ENCODE results near the gene ZFPL1. TPM values are rescaled to one million over a fixed set of nuclear protein-coding genes. Genes with fewer than 3 reads are reported as not detected.
"Not testable (repeated sequence)": the region's sequence is repeated elsewhere in the genome, so short reads cannot be mapped to it uniquely, and the experiment has no call there.

The ZFPL1 gene
- total RNA-seq, 8 experiments from 2014 or later, result 33.2 to 95.4 (median 41.7) TPM

DNA sequence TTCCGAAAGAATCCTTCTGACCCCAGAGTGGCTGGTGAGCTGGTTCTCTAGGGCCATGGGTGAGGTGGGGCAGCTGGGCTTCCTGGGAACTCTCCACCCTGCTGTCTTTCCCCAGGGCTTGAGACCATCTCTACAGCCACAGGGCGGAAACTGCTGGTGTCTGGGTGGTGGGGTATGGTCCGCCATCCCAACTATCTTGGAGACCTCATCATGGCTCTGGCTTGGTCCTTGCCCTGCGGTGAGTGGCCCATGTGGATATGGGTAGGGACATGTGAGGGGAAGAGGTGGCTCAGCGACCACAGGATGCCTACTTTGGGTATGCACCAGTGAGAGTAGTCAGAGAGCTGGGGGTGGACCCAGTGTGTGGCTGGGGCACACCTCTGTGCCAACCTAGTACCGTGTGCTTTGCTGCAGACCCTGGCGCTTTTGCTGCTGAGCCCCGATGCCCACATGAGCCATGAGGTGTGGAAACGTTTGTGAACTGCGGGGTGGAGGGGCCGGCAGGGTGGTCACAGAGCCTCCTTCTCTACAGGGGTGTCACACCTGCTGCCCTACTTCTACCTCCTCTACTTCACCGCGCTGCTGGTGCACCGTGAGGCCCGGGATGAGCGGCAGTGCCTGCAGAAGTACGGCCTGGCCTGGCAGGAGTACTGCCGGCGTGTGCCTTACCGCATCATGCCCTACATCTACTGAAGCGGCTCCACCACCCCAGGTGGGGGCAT lies 31.5 kb downstream of the ZFPL1 start:
- WGBS, 10 experiments, result 88 to 100% (median 98%) methylated on average over 1 to 5 of the region's 21 CpGs; no CpG with 5 or more reads in 6 of the 10 experiments
- Histone ChIP-seq H3K4me1 (replicated peaks in 1 of 2) (peaks cover 21 to 23% of the 10 kb centered on the region in 2 donors), H3K27ac (no peak overlapping the region), H3K4me3 (no peak overlapping the region)
- in situ Hi-C loops (cut with MboI; ENCODE audit: low pct_unique_long_range_greater_than_20kb in 2 of 9, low sequenced_read_pairs in 9 of 9, unreplicated experiment in 9 of 9), result no loop called here
- no peak for ATAC-seq (replicated peaks in 6 of 8)

DNA sequence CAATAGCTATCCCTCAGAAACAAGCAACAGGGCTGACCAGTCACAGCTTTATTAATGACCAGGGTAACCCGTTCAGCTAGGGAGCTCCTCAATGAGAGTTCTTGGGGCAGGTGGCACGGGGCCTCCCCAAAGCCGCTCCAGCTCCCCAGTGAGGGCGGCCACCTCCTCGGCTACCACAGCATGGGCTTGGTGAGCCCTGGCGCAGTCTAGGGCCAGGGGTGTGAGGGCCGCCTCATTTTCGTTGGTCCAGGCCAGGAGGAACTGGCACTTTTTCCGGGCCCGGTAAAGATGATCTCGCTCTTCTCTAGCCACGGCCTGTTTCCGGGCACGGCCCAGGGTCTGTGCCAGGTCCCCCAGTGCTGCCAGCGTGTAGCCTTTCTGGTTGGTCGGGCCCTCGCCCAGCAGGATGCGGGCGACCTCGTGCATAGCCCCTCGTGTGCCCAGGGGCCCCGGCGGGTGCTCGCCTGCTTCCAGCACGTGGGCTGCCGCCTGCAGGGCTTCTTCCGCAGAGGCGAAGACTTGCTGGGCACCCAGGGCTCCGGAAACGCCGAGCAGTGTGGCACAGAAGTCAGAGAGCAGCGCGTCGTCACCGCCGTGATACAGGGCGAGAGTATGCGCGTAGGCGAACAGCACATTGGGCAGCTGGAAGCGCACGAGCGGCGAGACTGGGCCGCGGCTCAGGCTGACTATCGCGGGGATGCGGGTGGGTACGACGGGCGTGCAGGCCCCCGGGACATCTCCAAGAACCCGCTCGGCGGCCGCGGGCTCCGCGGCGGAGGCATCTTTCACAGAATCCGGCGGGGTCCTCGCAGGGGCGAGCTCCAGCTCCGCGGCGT lies 32.6 kb downstream of the ZFPL1 start:
- 2 to 73% (median 41%) methylated on average over 3 to 25 of the region's 68 CpGs; no CpG with 5 or more reads in 5 of the 10 experiments for WGBS, 10 experiments
- ATAC-seq (replicated peaks in 6 of 8), result peak in 3 of 8 experiments; percentile 5 to 9 (median 7)
- H3K4me3 ChIP-seq, result peak overlapping the region; percentile 51 to 81 (median 60)
- in situ Hi-C loops (cut with MboI; ENCODE audit: low pct_unique_long_range_greater_than_20kb in 2 of 9, low sequenced_read_pairs in 9 of 9, unreplicated experiment in 9 of 9), result no loop called here
- H3K27ac ChIP-seq, result peak overlapping the region; percentile 62 to 86
- H3K4me1 ChIP-seq (replicated peaks in 1 of 2), result peaks cover 19% of the 10 kb centered on the region in 2 donors

DNA sequence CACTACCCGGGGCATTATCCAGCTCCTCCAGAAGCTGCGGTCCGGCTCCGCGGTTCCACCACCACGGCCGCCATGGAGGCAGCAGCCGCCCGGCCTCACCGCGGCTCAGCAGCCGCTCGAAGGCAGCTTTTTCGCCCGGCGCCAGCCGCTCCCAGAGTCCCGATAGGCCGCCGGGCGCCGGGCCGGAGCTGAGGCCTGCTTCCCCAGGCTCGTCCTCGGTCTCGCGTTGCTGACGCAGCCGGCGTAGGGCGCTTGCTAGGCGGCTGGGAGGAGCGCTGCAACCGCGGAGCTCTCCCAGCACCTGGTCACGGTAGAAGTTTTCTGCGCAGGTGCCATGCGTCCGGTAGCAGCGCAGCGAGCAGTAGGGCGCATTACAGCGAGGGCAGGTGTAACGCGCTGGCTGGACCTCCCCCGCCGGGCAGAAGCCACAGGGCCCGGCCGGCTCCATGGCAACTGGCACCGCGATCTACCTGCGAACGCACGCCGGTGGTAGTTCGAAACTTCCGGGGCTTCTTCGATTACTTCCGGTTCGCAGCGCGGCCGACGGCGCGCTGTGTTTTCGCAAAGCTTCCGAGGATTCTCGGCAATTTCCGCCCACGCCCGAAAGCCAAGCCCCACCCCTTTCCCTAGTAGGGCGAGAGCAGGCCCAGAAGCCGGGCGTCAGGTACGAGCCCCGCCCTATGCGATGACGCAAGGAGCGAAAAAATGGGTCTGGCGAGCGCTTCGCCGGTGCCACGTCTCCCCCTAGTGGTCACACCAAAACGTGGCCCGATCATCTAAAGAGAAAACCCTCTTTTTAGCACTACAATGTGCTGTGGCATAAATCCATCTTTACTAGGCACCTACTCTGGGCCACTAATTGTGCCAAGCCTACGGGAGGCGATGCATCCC lies 33.4 kb downstream of the ZFPL1 start, which contains the start of gene ZNHIT2:
ZNHIT2 (minus strand) TSS at position 496 of the 891 bp plus-strand sequence; CDS start at position 448, 48 bp downstream.
- Histone ChIP-seq H3K4me1 (replicated peaks in 1 of 2) (peaks cover 19% of the 10 kb centered on the region in 2 donors), H3K4me3 (peak within 1 kb of the TSS; percentile 51 to 81 (median 60)), H3K27ac (peak within 1 kb of the TSS; percentile 62 to 86)
- ATAC-seq (replicated peaks in 6 of 8), result peak; percentile 45 to 74 (median 68)
- in situ Hi-C loops (cut with MboI; ENCODE audit: low pct_unique_long_range_greater_than_20kb in 2 of 9, low sequenced_read_pairs in 9 of 9, unreplicated experiment in 9 of 9), result no loop called here
- WGBS, 10 experiments, result 0 to 1% (median 0%) methylated on average over 4 to 20 of the region's 89 CpGs; no CpG with 5 or more reads in 5 of the 10 experiments

DNA sequence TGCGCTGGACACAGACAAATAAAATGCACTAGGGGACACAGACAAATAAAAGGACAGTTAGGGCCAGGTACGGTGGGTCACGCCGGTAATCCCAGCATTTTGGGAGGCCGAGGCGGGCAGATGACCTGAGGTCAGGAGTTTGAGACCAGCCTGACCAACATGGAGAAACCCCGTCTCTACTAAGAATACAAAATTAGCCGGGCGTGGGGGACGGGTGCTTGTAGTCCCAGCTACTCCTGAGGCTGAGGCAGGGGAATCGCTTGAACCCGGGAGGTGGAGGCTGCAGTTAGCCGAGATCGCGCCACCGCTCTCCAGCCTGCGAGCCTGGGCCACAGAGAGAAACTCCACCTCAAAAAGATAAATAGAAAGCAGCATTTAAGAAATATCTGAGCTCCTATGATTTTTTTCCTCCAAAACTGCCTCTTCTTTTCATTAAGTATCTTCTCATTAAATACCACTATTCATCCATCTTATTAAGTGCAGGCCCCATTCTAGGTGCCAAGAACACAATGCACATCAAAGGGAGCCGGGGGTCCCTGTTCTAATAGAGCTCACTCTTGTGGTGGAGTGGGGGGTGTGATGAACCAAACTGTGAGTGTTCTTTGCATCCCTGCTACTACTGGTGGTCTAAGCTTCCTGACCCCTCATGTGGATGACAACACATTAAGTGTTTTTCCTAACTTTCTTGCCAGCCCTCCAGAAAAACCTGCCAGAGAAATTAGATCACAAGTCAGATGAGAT lies 34.2 kb downstream of the ZFPL1 start:
- 0 to 95% (median 84%) methylated on average over 1 to 12 of the region's 18 CpGs; no CpG with 5 or more reads in 2 of the 10 experiments for WGBS, 10 experiments
- H3K27ac ChIP-seq, result peak overlapping the region in 1 of 2 donors; percentile 40
- H3K4me3 ChIP-seq, result peak overlapping the region in 1 of 5 donors; percentile 1
- no peak for ATAC-seq (replicated peaks in 6 of 8)
- H3K4me1 ChIP-seq (replicated peaks in 1 of 2), result peaks cover 23 to 24% of the 10 kb centered on the region in 2 donors
- in situ Hi-C loops (cut with MboI; ENCODE audit: low pct_unique_long_range_greater_than_20kb in 2 of 9, low sequenced_read_pairs in 9 of 9, unreplicated experiment in 9 of 9), result no loop called here

DNA sequence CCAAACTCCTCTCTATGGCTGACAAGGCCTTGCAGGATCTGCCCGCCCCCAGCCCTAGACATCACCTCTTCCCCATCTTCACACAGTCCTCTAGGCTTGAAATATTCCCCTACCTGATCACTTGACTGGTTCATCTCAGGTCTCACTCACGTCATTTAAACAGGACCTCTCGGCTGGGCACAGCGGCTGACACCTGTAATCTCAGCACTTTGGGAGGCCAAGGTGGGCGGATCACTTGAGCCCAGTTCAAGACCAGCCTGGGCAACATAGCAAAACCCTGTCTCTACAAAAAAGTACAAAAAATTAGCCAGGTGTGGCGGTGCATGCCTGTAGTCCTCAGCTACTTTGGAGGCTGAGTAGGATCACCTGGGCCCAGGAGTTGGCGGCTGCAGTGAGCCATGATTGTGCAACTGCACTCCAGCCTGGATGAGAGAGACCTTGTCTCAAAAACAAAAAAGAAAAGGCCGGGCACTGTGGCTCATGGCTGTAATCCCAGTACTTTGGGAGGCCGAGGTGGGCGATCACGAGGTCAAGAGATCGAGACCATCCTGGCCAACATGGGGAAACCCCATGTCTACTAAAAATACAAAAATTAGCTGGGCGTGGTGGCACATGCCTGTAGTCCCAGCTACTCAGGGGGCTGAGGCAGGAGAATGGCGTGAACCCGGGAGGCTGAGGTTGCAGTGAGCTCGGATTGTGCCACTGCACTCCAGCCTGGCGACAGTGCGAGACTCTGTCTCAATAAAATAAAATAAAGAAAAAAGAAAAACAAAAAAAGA lies 35.1 kb downstream of the ZFPL1 start:
- H3K27ac ChIP-seq; in situ Hi-C loops (cut with MboI; ENCODE audit: low pct_unique_long_range_greater_than_20kb in 2 of 9, low sequenced_read_pairs in 9 of 9, unreplicated experiment in 9 of 9); ATAC-seq (replicated peaks in 6 of 8); H3K4me3 ChIP-seq: not testable (repeated sequence)
- peaks cover 18 to 21% of the 10 kb centered on the region in 2 donors for H3K4me1 ChIP-seq (replicated peaks in 1 of 2)
- 64 to 100% (median 97%) methylated on average over 1 to 13 of the region's 18 CpGs; no CpG with 5 or more reads in 1 of the 10 experiments for WGBS, 10 experiments

DNA sequence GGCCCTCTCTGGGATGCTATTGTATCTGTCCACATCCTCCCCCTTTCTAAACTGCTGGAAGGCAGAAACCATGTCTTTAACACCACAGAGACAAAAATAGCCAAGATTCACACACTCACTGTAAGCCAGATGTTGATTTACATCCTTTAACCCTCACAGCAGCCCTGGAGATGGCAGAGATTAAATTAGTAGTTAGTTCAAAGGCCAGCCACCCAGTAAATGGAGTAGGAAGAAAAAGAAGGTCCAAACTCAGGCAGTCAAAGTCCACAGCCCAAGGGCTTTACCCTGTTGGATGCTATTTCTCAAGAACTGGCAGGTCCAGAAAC lies 35.6 kb downstream of the ZFPL1 start:
- in situ Hi-C loops (cut with MboI; ENCODE audit: low pct_unique_long_range_greater_than_20kb in 2 of 9, low sequenced_read_pairs in 9 of 9, unreplicated experiment in 9 of 9), result no loop called here
- H3K4me1 ChIP-seq (replicated peaks in 1 of 2), result peaks cover 18 to 21% of the 10 kb centered on the region in 2 donors
- no peak overlapping the region for H3K4me3 ChIP-seq
- no peak for ATAC-seq (replicated peaks in 6 of 8)
- no peak overlapping the region for H3K27ac ChIP-seq

DNA sequence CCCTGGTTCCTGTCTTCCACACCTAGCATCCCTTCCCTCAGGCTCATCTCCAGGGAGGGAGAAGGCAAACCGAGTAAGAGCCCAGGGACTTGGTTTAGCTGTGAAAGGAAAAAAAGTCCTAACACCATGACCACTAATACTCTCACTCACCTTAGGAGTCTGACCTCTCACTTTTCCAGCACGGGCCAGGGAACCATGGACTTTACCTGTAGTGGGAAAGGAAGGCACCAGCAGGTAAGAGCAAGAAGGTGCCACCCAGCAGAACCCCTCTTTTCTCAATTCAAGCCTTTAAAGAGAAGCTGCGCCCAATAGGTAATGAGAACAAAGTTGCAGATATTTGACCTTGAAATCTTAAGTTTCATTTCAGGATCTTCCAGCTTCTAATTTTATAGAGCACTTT lies 36.8 kb downstream of the ZFPL1 start:
- in situ Hi-C loops (cut with MboI; ENCODE audit: low pct_unique_long_range_greater_than_20kb in 2 of 9, low sequenced_read_pairs in 9 of 9, unreplicated experiment in 9 of 9), result no loop called here
- Histone ChIP-seq H3K4me3 (peak overlapping the region; percentile 56 to 94 (median 77)), H3K27ac (no peak overlapping the region), H3K4me1 (replicated peaks in 1 of 2) (peaks cover 18 to 21% of the 10 kb centered on the region in 2 donors)
- 29 to 89% (median 64%) methylated on average over 1 to 3 of the region's 3 CpGs; no CpG with 5 or more reads in 7 of the 10 experiments for whole genome bisulfite sequencing, 10 experiments
- no peak for ATAC-seq (replicated peaks in 6 of 8)

DNA sequence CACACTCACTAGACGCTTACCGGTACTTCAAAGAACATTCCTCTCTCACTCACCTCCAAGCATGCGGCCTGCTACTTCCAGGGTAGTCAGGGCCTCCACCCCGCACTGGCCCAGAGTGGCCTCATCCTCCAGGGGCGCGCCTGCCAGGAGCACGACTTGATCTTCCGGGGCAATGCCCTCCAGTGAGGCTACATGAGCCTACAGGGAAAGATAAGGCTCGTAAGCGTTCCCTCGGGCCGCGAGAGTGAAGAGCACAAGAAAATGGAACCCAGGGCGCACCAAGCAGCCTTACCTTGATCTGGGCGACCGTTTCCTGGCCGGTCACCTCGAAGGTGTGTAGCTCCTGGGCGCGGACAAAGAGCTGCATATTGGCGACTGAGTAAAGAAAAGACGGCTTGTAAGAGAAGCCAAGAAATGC lies 37.4 kb downstream of the ZFPL1 start:
- in situ Hi-C loops (cut with MboI; ENCODE audit: low pct_unique_long_range_greater_than_20kb in 2 of 9, low sequenced_read_pairs in 9 of 9, unreplicated experiment in 9 of 9), result no loop called here

DNA sequence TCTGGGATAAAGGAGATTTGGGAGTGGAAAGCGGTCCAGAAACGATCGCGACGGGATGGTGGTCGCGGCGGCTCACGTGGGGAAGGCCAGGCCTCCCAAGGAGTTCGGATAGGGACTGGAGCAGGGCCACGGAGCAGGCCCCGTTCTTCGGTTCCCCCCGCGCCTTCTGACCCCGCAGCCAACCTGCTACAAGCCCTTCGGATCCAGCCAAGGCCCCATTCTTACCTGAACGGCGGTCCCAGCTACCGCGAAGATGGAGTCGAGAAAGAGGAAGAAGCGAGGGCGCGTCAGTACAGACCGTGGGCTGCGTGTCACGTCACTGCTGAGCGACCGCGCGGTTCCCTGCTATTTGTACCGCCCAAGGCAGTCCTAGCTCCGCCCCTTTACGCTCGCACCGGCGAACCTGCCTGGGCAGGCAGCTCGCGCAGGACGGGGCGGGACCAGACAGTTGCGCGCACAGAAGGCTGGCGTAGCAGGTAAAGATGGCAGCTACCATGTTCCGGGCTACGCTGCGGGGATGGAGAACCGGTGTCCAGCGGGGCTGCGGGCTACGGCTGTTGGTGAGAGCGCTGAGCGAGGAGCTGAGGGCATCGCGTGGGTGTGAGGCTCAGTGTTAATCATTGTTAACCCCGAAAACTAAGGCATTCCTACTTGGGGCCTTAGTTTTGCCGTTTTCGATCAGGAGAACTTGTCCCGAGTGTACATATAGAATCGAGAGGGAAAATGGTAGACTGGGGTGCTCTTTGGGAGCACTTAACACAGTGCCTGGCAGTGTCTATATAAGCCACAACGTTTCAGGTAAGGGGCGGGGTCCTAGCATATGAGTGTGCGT lies 38.1 kb downstream of the ZFPL1 start, which contains the start of the genes FAU and MRPL49:
FAU (minus strand) TSS at position 270 of the 832 bp plus-strand sequence. CDS start 321 bp downstream, outside the sequence.
MRPL49 (plus strand) TSS at position 457 of the 832 bp plus-strand sequence; CDS start at position 483, 26 bp downstream.
- peak within 1 kb of the TSS; percentile 84 to 90 for H3K27ac ChIP-seq
- 0 to 3% (median 1%) methylated on average over 1 to 42 of the region's 64 CpGs; no CpG with 5 or more reads in 1 of the 10 experiments for WGBS, 10 experiments
- peak; percentile 63 to 83 (median 80) for ATAC-seq (replicated peaks in 6 of 8)
- peaks cover 11 to 16% of the 10 kb centered on the region in 2 donors for H3K4me1 ChIP-seq (replicated peaks in 1 of 2)
- peak within 1 kb of the TSS; percentile 56 to 94 (median 77) for H3K4me3 ChIP-seq
- in situ Hi-C loops (cut with MboI; ENCODE audit: low pct_unique_long_range_greater_than_20kb in 2 of 9, low sequenced_read_pairs in 9 of 9, unreplicated experiment in 9 of 9), result no loop called here

More for the DNA sequence above, 37.4 kb downstream of the ZFPL1 start:
- Histone ChIP-seq H3K4me3 (peak overlapping the region; percentile 56 to 94 (median 77)), H3K4me1 (replicated peaks in 1 of 2) (peaks cover 13 to 18% of the 10 kb centered on the region in 2 donors), H3K27ac (peak overlapping the region; percentile 74 to 90)
- 0 to 20% (median 3%) methylated on average over 1 to 17 of the region's 22 CpGs; no CpG with 5 or more reads in 4 of the 10 experiments for WGBS, 10 experiments
- ATAC-seq (replicated peaks in 6 of 8), result peak in 2 of 8 experiments; percentile 0 to 1

DNA sequence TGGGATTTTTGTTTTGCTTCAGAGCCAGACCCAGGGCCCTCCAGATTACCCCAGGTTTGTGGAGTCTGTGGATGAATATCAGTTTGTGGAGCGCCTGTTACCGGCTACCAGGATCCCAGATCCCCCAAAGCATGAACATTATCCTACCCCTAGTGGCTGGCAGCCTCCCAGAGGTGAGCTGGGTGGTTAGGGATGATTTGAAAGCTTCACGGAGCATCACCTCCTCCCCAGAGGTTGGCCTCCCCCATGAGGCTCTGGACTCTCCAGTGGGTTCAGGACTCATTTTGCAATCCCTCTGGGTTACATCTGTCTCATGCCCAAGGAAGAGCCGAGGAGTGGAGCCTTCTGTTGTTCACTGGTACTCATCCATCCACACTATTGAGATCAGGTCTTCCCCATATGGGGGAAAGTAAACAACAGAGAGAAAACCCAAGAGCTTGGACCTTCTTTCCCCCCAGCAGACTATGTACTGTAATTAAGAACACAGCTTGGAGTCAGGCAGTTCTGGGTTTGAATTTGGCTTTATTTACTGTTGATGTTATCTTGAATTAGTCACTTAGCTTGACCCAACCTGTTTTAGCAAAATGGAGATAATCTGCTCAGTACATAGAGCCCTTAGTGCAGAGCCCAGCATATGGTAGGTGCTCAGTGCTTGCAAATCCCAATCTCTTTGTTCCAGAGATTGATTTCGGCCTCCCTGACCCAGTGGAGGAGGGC lies 40.6 kb downstream of the ZFPL1 start:
- Histone ChIP-seq H3K27ac (no peak overlapping the region), H3K4me1 (replicated peaks in 1 of 2) (peaks cover 11 to 12% of the 10 kb centered on the region in 2 donors), H3K4me3 (no peak overlapping the region)
- in situ Hi-C loops (cut with MboI; ENCODE audit: low pct_unique_long_range_greater_than_20kb in 2 of 9, low sequenced_read_pairs in 9 of 9, unreplicated experiment in 9 of 9), result no loop called here
- ATAC-seq (replicated peaks in 6 of 8), result no peak
- 57 to 100% (median 95%) methylated on average over 1 to 3 of the region's 5 CpGs; no CpG with 5 or more reads in 4 of the 10 experiments for WGBS, 10 experiments

Data from motor neuron (in vitro differentiated cells).